Muscle layer of colon (tissue), 2 donors: ENCODE data around the gene CCDC71L.

ENCODE experiments used
- H3K27ac ChIP-seq: one replicate; pipeline ENCODE4 v1.7.0; 2013; ENCODE audit warnings: low read depth, mild to moderate bottlenecking, low read length, moderate library complexity
- H3K27me3 ChIP-seq, 2 donors: one replicate each; pipeline ENCODE4 v1.7.0; 2013; ENCODE audit warnings: low read length in 2 of 2, mild to moderate bottlenecking in 2 of 2; ENCODE audit not compliant: insufficient read depth in 2 of 2, control insufficient read depth in 1 of 2
- H3K36me3 ChIP-seq: one replicate; pipeline ENCODE4 v1.7.0; 2013; ENCODE audit warnings: mild to moderate bottlenecking, low read length; ENCODE audit not compliant: insufficient read depth
- H3K4me1 ChIP-seq: one replicate; pipeline ENCODE4 v1.7.0; 2013; ENCODE audit warnings: mild to moderate bottlenecking, low read length; ENCODE audit not compliant: insufficient read depth
- H3K4me3 ChIP-seq, 2 donors: one replicate each; pipeline ENCODE4 v1.7.0; 2013; ENCODE audit warnings: low read length in 2 of 2, low read depth in 1 of 2, mild to moderate bottlenecking in 1 of 2, moderate library complexity in 1 of 2
- H3K9ac ChIP-seq: one replicate; pipeline ENCODE4 v1.7.0; 2013; ENCODE audit warnings: low read length
- H3K9me3 ChIP-seq: one replicate; pipeline ENCODE4 v1.7.0; 2013; ENCODE audit warnings: mild to moderate bottlenecking, low read length
- donor health status: abdominal sarcoma.
- donor health status: Adenocarcinoma of cecum.

Gene CCDC71L

GRCh38 chr7:106620676-106621075 is 40.3 kb downstream of the CCDC71L start:
- H3K4me1 ChIP-seq: no peaks in the 10 kb centered on the region
- H3K27me3 ChIP-seq: no peaks in the 10 kb centered on the region
- no peak overlapping the region for H3K27ac ChIP-seq
- H3K9ac ChIP-seq: no peak overlapping the region
- no peaks in the 10 kb centered on the region for H3K36me3 ChIP-seq
- no peak overlapping the region for H3K4me3 ChIP-seq
- no peaks in the 10 kb centered on the region for H3K9me3 ChIP-seq

- Histone ChIP-seq H3K36me3 (no peaks in the 10 kb centered on the region), H3K9ac (no peak overlapping the region), H3K4me3 (no peak overlapping the region), H3K27ac (no peak overlapping the region), H3K27me3 (no peaks in the 10 kb centered on the region), H3K9me3 (no peaks in the 10 kb centered on the region), H3K4me1 (no peaks in the 10 kb centered on the region)
Measured at GRCh38 chr7:106620034-106620433, 40.9 kb downstream of the CCDC71L start.

DNA sequence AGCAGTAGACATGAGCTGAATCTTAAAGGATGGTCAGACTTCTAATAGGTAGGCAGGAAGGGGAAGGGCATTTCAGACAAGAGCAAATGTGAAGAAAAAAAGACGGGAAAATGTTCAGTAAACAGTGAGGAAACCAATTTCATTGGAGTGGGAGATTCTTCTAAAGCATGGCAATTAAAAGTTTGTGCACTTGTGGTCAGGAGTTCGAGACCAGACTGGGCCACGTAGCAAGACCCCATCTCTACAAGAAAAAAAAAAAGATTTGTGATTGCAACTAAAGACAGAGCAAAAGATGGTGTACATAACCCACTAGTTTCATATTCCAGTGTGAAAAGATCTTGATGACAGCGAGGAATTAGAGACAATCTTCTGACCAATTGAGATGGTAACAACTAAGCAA is 41.7 kb downstream of the CCDC71L start:
- Histone ChIP-seq H3K4me3 (no peak overlapping the region), H3K27me3 (no peaks in the 10 kb centered on the region), H3K27ac (no peak overlapping the region), H3K4me1 (no peaks in the 10 kb centered on the region), H3K36me3 (no peaks in the 10 kb centered on the region), H3K9ac (no peak overlapping the region), H3K9me3 (no peaks in the 10 kb centered on the region)

DNA sequence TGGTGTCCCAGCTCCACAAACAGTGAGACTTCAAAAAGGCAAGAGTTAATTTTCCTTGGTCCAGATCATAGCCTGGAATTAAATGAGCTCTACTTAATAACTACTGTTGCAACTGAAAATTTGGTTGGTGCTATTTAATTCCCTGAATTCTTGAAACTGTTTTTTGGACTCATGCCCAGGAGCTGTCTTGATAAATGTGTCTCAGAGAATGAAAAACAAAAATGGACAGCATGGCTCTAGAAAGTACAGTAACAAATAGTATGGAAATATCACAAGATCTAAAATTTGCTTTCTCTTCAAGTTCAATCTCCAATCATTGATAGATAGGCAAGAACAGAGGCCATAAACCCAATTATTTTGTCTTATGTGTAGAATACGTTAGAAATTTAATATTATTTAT is 42.5 kb downstream of the CCDC71L start:
- H3K27ac ChIP-seq: no peak overlapping the region
- no peaks in the 10 kb centered on the region for H3K4me1 ChIP-seq
- H3K9ac ChIP-seq: no peak overlapping the region
- no peak overlapping the region for H3K4me3 ChIP-seq
- H3K36me3 ChIP-seq: no peaks in the 10 kb centered on the region
- H3K9me3 ChIP-seq: no peaks in the 10 kb centered on the region
- H3K27me3 ChIP-seq: no peaks in the 10 kb centered on the region

- H3K27me3 ChIP-seq: no peaks in the 10 kb centered on the region
- H3K4me1 ChIP-seq: no peaks in the 10 kb centered on the region
Measured at GRCh38 chr7:106617860-106618259, 43.1 kb downstream of the CCDC71L start.

DNA sequence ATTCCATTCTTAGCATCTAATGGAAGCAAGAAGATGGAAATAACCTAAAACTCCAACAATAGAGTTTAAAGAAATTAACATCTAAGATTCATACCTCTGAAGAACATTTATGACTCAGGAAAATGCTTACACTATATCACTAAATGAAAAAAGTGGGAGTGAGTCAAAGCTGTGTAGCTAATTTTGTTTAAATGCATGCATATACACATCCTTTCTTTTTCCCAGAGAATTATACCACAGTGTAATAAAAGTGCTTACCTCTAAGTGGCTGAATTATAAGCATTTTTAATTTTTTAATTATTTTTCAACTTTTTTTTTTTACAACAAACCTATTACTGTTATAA is 44.3 kb downstream of the CCDC71L start:
- Histone ChIP-seq H3K27ac (no peak overlapping the region), H3K4me1 (no peaks in the 10 kb centered on the region), H3K36me3 (no peaks in the 10 kb centered on the region), H3K4me3 (no peak overlapping the region), H3K9ac (no peak overlapping the region), H3K27me3 (no peaks in the 10 kb centered on the region), H3K9me3 (no peaks in the 10 kb centered on the region)

More at GRCh38 chr7:106617860-106618259, 43.1 kb downstream of the CCDC71L start:
- H3K9ac ChIP-seq: no peak overlapping the region
- H3K4me3 ChIP-seq: no peak overlapping the region
- H3K27ac ChIP-seq: no peak overlapping the region
- H3K36me3 ChIP-seq: no peaks in the 10 kb centered on the region
- H3K9me3 ChIP-seq: no peaks in the 10 kb centered on the region

DNA sequence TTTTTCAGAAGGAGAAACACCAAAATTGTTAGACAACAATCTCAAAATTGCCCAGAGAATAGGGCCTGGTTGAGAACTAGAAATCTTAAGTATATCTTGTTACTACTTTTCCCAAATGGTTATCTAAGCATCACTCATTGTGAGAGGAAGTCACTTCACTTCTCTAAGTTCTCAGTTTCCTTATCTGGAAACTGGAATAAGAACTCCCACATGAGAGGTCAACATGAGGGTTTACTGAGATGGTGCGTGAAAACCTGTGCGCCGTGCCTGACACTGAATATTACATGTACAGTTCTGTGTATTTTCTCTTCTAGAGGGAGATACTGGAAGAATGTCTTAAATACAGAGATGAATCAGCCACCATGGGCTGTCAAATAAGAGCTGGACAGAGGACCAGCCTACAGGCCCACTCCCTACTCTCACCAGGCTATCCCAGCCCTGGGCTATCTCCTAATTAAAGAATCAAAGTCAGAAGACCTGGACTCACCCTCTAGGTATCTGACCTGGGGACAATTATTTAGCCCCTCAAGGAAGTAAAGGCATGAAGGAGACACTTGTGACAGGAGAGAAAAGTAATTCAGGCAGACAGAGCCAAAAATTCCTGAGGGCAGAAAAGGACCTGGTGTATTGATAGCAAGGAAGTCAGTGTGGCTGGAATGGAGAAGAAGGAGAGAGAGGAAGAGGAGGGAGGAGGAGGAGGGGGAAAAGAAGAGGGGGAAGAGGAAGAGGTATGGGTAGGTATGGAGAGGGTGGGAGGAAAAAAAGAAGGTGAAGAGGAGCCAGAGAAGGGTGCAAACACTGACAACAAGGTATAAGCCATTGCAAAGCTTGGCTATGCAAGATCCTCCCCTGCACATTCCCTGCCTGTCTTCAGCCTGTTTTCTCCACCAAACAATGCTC is 44.9 kb downstream of the CCDC71L start:
- no peaks in the 10 kb centered on the region for H3K36me3 ChIP-seq
- no peak overlapping the region for H3K9ac ChIP-seq
- H3K4me3 ChIP-seq: no peak overlapping the region
- no peaks in the 10 kb centered on the region for H3K9me3 ChIP-seq
- no peak overlapping the region for H3K27ac ChIP-seq
- no peaks in the 10 kb centered on the region for H3K27me3 ChIP-seq
- no peaks in the 10 kb centered on the region for H3K4me1 ChIP-seq

- Histone ChIP-seq H3K27ac (no peak overlapping the region), H3K4me3 (no peak overlapping the region), H3K27me3 (no peaks in the 10 kb centered on the region), H3K9me3 (no peaks in the 10 kb centered on the region), H3K4me1 (no peaks in the 10 kb centered on the region), H3K36me3 (no peaks in the 10 kb centered on the region), H3K9ac (no peak overlapping the region)
Measured at GRCh38 chr7:106614751-106615150, 46.2 kb downstream of the CCDC71L start.

DNA sequence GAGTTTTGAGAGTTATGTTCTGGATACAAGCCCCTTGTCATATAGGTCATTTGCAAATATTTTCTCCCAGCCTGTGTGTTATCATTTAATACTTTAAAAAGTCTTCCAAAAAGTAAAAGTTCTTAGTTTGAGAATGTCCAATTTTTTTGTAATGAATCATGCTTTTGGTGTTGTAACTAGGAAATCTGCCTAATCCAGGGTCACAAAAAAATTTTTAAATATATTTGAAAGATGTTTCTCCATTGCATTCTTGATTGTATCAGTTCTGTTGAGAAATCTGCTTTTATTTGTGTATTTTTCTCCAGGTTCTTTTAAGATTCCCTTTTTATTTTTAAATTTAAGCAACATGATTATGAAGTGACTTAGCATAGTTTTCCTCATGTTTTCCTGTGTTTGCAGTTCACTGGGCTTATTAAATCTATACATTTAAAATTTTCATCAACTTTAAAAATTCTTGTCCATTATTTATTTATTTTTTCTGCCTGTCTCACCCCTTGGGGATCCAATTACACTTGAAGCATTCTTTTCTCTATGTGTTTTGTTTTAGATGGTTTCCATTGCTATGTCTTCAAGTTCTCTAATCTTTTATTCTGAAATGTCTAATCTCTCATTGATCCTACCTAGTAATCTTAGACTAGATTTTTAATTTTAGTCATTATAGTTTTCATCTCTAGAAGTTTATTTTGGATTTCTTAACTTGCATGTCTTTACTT is 47.0 kb downstream of the CCDC71L start:
- no peak overlapping the region for H3K27ac ChIP-seq
- no peaks in the 10 kb centered on the region for H3K27me3 ChIP-seq
- no peaks in the 10 kb centered on the region for H3K36me3 ChIP-seq
- no peak overlapping the region for H3K4me3 ChIP-seq
- no peak overlapping the region for H3K9ac ChIP-seq
- no peaks in the 10 kb centered on the region for H3K4me1 ChIP-seq
- no peaks in the 10 kb centered on the region for H3K9me3 ChIP-seq

GRCh38 chr7:106613279-106613678 is 47.7 kb downstream of the CCDC71L start:
- no peak overlapping the region for H3K9ac ChIP-seq
- H3K4me3 ChIP-seq: no peak overlapping the region

GRCh38 chr7:106612432-106612831 is 48.5 kb downstream of the CCDC71L start:
- no peak overlapping the region for H3K27ac ChIP-seq
- no peak overlapping the region for H3K4me3 ChIP-seq
- H3K9ac ChIP-seq: no peak overlapping the region

More at GRCh38 chr7:106613279-106613678, 47.7 kb downstream of the CCDC71L start:
- Histone ChIP-seq H3K27me3 (no peaks in the 10 kb centered on the region), H3K9me3 (no peaks in the 10 kb centered on the region), H3K4me1 (no peaks in the 10 kb centered on the region), H3K27ac (no peak overlapping the region), H3K36me3 (no peaks in the 10 kb centered on the region)

More at GRCh38 chr7:106612432-106612831, 48.5 kb downstream of the CCDC71L start:
- Histone ChIP-seq H3K4me1 (no peaks in the 10 kb centered on the region), H3K27me3 (no peaks in the 10 kb centered on the region), H3K9me3 (no peaks in the 10 kb centered on the region), H3K36me3 (no peaks in the 10 kb centered on the region)
